H1 (cell line): ENCODE measurements around the gene DHX38. TPM values are rescaled to one million over a fixed set of nuclear protein-coding genes. Genes with fewer than 3 reads are reported as not detected.

Experiments used
- CTCF ChIA-PET: fragments of 300-600 bp; sonication (Branson Sonifier 250); formaldehyde crosslinking; loops from one replicate; lab custom pipeline; 2021; ENCODE audit not compliant: partially characterized antibody; lab: Charles Lee
- POLR2A ChIA-PET: fragments of 300-600 bp; sonication (Branson Sonifier 250); formaldehyde crosslinking; loops from one replicate; lab custom pipeline; 2021; ENCODE audit warnings: inconsistent platforms; ENCODE audit not compliant: partially characterized antibody; lab: Charles Lee
- DNase-seq, 2 experiments: peaks; one replicate each; pipeline versions ENCODE4 v3.0.0 to v3.0.0-alpha.2; 2010 to 2022; ENCODE audit warnings: low spot score in 2 of 2, low read depth in 1 of 2, mixed read lengths in 1 of 2
- FAIRE-seq: peaks from 2 replicates; lab custom pipeline; 2011; peaks lifted over from hg19 to GRCh38; lab: Jason Lieb, UNC
- H2AFZ ChIP-seq: 2 replicates; pipeline ENCODE4 v1.8.1; 2012; ENCODE audit warnings: low read length, inconsistent platforms
- H2AK5ac ChIP-seq: 2 replicates; pipeline ENCODE4 v1.6.1; 2013; ENCODE audit warnings: low read depth, low read length
- H2BK120ac ChIP-seq: replicated peaks from 2 replicates; pipeline ENCODE3; 2013; ENCODE audit warnings: low read depth, low read length, inconsistent platforms
- H2BK12ac ChIP-seq: 2 replicates; pipeline ENCODE4 v1.6.1; 2013; ENCODE audit warnings: low read depth, low read length
- H2BK15ac ChIP-seq: 2 replicates; pipeline ENCODE4 v1.6.1; 2013; ENCODE audit warnings: low read length
- H2BK20ac ChIP-seq: 2 replicates; pipeline ENCODE4 v1.6.1; 2013; ENCODE audit warnings: low read length
- H2BK5ac ChIP-seq: 2 replicates; pipeline ENCODE4 v1.6.1; 2013; ENCODE audit warnings: low read depth, low read length
- H3K14ac ChIP-seq: 2 replicates; pipeline ENCODE4 v1.6.1; 2013; ENCODE audit warnings: inconsistent platforms; ENCODE audit not compliant: insufficient read length
- H3K18ac ChIP-seq: 2 replicates; pipeline ENCODE4 v1.6.1; 2013; ENCODE audit warnings: low read length; ENCODE audit errors: extremely low read depth
- H3K23ac ChIP-seq: 2 replicates; pipeline ENCODE4 v1.6.1; 2013; ENCODE audit warnings: inconsistent platforms; ENCODE audit not compliant: insufficient read length
- H3K23me2 ChIP-seq: 2 replicates; pipeline ENCODE4 v1.6.1; 2013; ENCODE audit warnings: low read depth, low read length
- H3K27ac ChIP-seq: 2 replicates; pipeline ENCODE4 v1.6.1; 2011; ENCODE audit warnings: low read depth, low read length, inconsistent platforms
- H3K27me3 ChIP-seq, 4 experiments: replicated peaks in 1 of 4; 1 replicate in 1 of 4; 2 replicates in 3 of 4; pipeline versions ENCODE4 v1.6.1 to v1.8.1; 2011 to 2013; ENCODE audit warnings: low read length in 3 of 4, mild to moderate bottlenecking in 3 of 4, inconsistent platforms in 2 of 4, mixed read lengths in 2 of 4, moderate library complexity in 1 of 4; ENCODE audit not compliant: control insufficient read depth in 3 of 4, insufficient read depth in 3 of 4; ENCODE audit errors: extremely low read depth in 1 of 4
- H3K36me3 ChIP-seq, 4 experiments: 2 replicates each; pipeline versions ENCODE4 v1.6.1 to v1.8.1; 2011 to 2013; ENCODE audit warnings: mild to moderate bottlenecking in 4 of 4, low read length in 3 of 4, moderate library complexity in 2 of 4, control low read depth in 1 of 4, inconsistent platforms in 1 of 4; ENCODE audit not compliant: insufficient read depth in 4 of 4, control insufficient read depth in 2 of 4
- H3K4ac ChIP-seq: replicated peaks from 2 replicates; pipeline ENCODE3; 2013; ENCODE audit warnings: low read length, low read depth, mixed read lengths, inconsistent platforms; ENCODE audit not compliant: insufficient read length
- H3K4me1 ChIP-seq, 4 experiments: replicated peaks in 1 of 4; 1 replicate in 1 of 4; 2 replicates in 3 of 4; pipeline versions ENCODE4 v1.6.1 to v1.8.1; 2011 to 2013; ENCODE audit warnings: low read length in 3 of 4, inconsistent platforms in 2 of 4, mixed read lengths in 1 of 4; ENCODE audit not compliant: insufficient read depth in 4 of 4, control insufficient read depth in 3 of 4
- H3K4me2 ChIP-seq, 2 experiments: 2 replicates each; pipeline versions ENCODE4 v1.6.1 to v1.8.1; 2011 to 2013; ENCODE audit warnings: low read depth in 2 of 2, low read length in 2 of 2, control low read depth in 1 of 2, inconsistent platforms in 1 of 2, mild to moderate bottlenecking in 1 of 2; ENCODE audit not compliant: insufficient read depth in 1 of 2
- H3K4me3 ChIP-seq, 4 experiments: fragments of 200-600, 300-600 bp in 1 of 4; sonication (generic), shearing (Covaris generic), sonication (Bioruptor Twin) in 1 of 4; 2 replicates each; pipeline versions ENCODE4 v1.5.1 to v1.8.1; 2011 to 2016; ENCODE audit warnings: low read length in 4 of 4, low read depth in 3 of 4, control low read depth in 2 of 4, inconsistent platforms in 2 of 4, mild to moderate bottlenecking in 2 of 4, mixed read lengths in 1 of 4, moderate library complexity in 1 of 4; ENCODE audit not compliant: insufficient read depth in 2 of 4; ENCODE audit errors: extremely low read depth in 1 of 4
- H3K56ac ChIP-seq: replicated peaks from 2 replicates; pipeline ENCODE3; 2013; ENCODE audit warnings: low read depth, mild to moderate bottlenecking, mixed read lengths, low read length, inconsistent platforms; ENCODE audit not compliant: insufficient read length
- H3K79me1 ChIP-seq: 2 replicates; pipeline ENCODE4 v1.6.1; 2013; ENCODE audit warnings: low read depth, low read length, control low read depth
- H3K79me2 ChIP-seq, 2 experiments: 2 replicates each; pipeline versions ENCODE4 v1.6.1 to v1.8.1; 2012 to 2013; ENCODE audit warnings: low read length in 2 of 2, mild to moderate bottlenecking in 2 of 2, inconsistent platforms in 1 of 2; ENCODE audit not compliant: insufficient read depth in 2 of 2, control insufficient read depth in 1 of 2
- H3K9ac ChIP-seq, 4 experiments: replicated peaks in 1 of 4; 1 replicate in 1 of 4; 2 replicates in 3 of 4; pipeline versions ENCODE4 v1.6.1 to v1.8.1; 2011 to 2013; ENCODE audit warnings: low read depth in 3 of 4, low read length in 3 of 4, control low read depth in 2 of 4, mild to moderate bottlenecking in 2 of 4, moderate library complexity in 2 of 4, inconsistent platforms in 1 of 4; ENCODE audit errors: extremely low read depth in 1 of 4
- H3K9me3 ChIP-seq, 2 experiments: 2 replicates each; pipeline versions ENCODE4 v1.6.1 to v1.8.1; 2012 to 2013; ENCODE audit warnings: mild to moderate bottlenecking in 2 of 2, moderate library complexity in 2 of 2, control low read depth in 1 of 2, inconsistent platforms in 1 of 2, low read depth in 1 of 2, low read length in 1 of 2, mixed read lengths in 1 of 2; ENCODE audit not compliant: insufficient read depth in 2 of 2
- H4K20me1 ChIP-seq, 2 experiments: replicated peaks in 1 of 2; 2 replicates each; pipeline versions ENCODE3 to v1.8.1; 2011 to 2013; ENCODE audit warnings: inconsistent platforms in 2 of 2, low read length in 2 of 2, mild to moderate bottlenecking in 1 of 2; ENCODE audit not compliant: insufficient read depth in 2 of 2, control insufficient read depth in 1 of 2
- H4K5ac ChIP-seq: 2 replicates; pipeline ENCODE4 v1.6.1; 2013; ENCODE audit warnings: low read length, low read depth, mixed read lengths, inconsistent platforms; ENCODE audit not compliant: insufficient read length
- H4K8ac ChIP-seq: 2 replicates; pipeline ENCODE4 v1.8.0; 2013; ENCODE audit warnings: mild to moderate bottlenecking, moderate library complexity, low read length, inconsistent platforms; ENCODE audit not compliant: insufficient read depth; ENCODE audit errors: extremely low read depth
- H4K91ac ChIP-seq: replicated peaks from 2 replicates; pipeline ENCODE3; 2013; ENCODE audit warnings: low read length, mixed read lengths, inconsistent platforms; ENCODE audit not compliant: insufficient read length
- ASH2L ChIP-seq: fragments of 200-600, 300-600 bp; sonication (generic); IDR thresholded peaks from one replicate; pipeline ENCODE4 v1.7.1; 2017; ENCODE audit warnings: low read length
- BRCA1 ChIP-seq: IDR thresholded peaks from 2 replicates; pipeline ENCODE4 v1.6.1; 2012; ENCODE audit warnings: low read depth, low read length, improper control_type of control experiment
- GTF2F1 ChIP-seq: IDR thresholded peaks from 2 replicates; pipeline ENCODE4 v1.6.1; 2012; ENCODE audit warnings: low read depth, low read length, improper control_type of control experiment, borderline replicate concordance
- JUN ChIP-seq: IDR thresholded peaks from 2 replicates; pipeline ENCODE4 v1.6.1; 2011; ENCODE audit warnings: low read depth, mild to moderate bottlenecking, improper control_type of control experiment, low read length
- MAFK ChIP-seq: IDR thresholded peaks from 2 replicates; pipeline ENCODE4 v1.6.1; 2012; ENCODE audit warnings: low read depth, mild to moderate bottlenecking, improper control_type of control experiment, low read length
- POLR2A ChIP-seq, 2 experiments: IDR thresholded peaks; 1 replicate in 1 of 2; 2 replicates in 1 of 2; pipeline ENCODE4 v1.6.1; 2011; ENCODE audit warnings: low read depth in 2 of 2, low read length in 2 of 2, mild to moderate bottlenecking in 2 of 2; ENCODE audit errors: control extremely low read depth in 1 of 2
- RNF2 ChIP-seq: fragments of 200-900, 300-1000 bp; sonication (generic); IDR thresholded peaks from 2 replicates; pipeline ENCODE4 v1.7.1; 2016; ENCODE audit warnings: borderline replicate concordance, low read depth, mild to moderate bottlenecking, antibody characterized with exemption, low read length; ENCODE audit not compliant: poor library complexity, severe bottlenecking; ENCODE audit errors: missing control alignments
- SRF ChIP-seq: IDR thresholded peaks from 2 replicates; pipeline ENCODE4 v1.6.1; 2011; ENCODE audit warnings: mild to moderate bottlenecking, low read depth, low read length, moderate library complexity
- TAF1 ChIP-seq: IDR thresholded peaks from 2 replicates; pipeline ENCODE4 v1.6.1; 2011; ENCODE audit warnings: mild to moderate bottlenecking, low read depth, low read length
- TAF7 ChIP-seq: optimal IDR thresholded peaks from 2 replicates; pipeline ENCODE3; 2011; ENCODE audit warnings: low read depth, mild to moderate bottlenecking, inconsistent platforms, low read length, moderate library complexity, borderline replicate concordance
- TCF12 ChIP-seq: IDR thresholded peaks from 2 replicates; pipeline ENCODE4 v1.6.1; 2011; ENCODE audit warnings: low read depth, mild to moderate bottlenecking, low read length
- ZNF274 ChIP-seq: IDR thresholded peaks from 2 replicates; pipeline ENCODE4 v1.7.0; 2012; ENCODE audit warnings: low read length, borderline replicate concordance; ENCODE audit errors: extremely low read depth
- WGBS, 2 experiments: shearing (Covaris generic) in 1 of 2; methylation state at CpG; one replicate each; pipeline versions ENCODE4 v1.1.6 to v1.1.7; 2013 to 2015; ENCODE audit warnings: low lambda C conversion rate in 2 of 2, mixed read lengths in 2 of 2, inconsistent platforms in 1 of 2, low coverage in 1 of 2, missing lambda C conversion rate in 1 of 2; ENCODE audit not compliant: insufficient replicate concordance in 2 of 2, insufficient coverage in 1 of 2, insufficient read length in 1 of 2; ENCODE audit errors: extremely low coverage in 1 of 2, missing lambda C conversion rate in 1 of 2; 5-methylcytosine and 5-hydroxymethylcytosine counted together
- polyA plus RNA-seq, 7 experiments: library from polyadenylated mRNA; depleted of rRNA in 3 of 7; stranded (reverse) in 5 of 7; unstranded in 2 of 7; fragments of >200 nt in 5 of 7; fragments of 200-250 nt in 2 of 7; gene quantifications; 1 replicate in 5 of 7; 2 replicates in 1 of 7; 4 replicates in 1 of 7; pipeline versions ENCODE4 v1.2.1 to v1.2.3, GENCODE V29; 2011 to 2013; ENCODE audit warnings: missing spikeins in 2 of 7, mixed read lengths in 2 of 7
- total RNA-seq: library from RNA; stranded (reverse); fragmentation: NEBNext Ultra II Directional; extraction: Animal tissue kit (Norgen Biotek cat#: 25700); gene quantifications from 2 replicates; pipeline ENCODE4 v1.2.1, GENCODE V29; 2021
- TF ChIP-seq, protein P1 (sequence below): IDR thresholded peaks from 2 replicates; pipeline ENCODE4 v1.6.1; 2011; ENCODE audit warnings: low read depth, mild to moderate bottlenecking, low read length; ENCODE audit not compliant: insufficient read depth

DHX38 gene
- total and polyA plus RNA-seq, 2 of the 8 experiments (the other 6 are each of a cell fraction or from before 2014, with no cell fraction given) = 27.3 to 53.5 TPM

DNA sequence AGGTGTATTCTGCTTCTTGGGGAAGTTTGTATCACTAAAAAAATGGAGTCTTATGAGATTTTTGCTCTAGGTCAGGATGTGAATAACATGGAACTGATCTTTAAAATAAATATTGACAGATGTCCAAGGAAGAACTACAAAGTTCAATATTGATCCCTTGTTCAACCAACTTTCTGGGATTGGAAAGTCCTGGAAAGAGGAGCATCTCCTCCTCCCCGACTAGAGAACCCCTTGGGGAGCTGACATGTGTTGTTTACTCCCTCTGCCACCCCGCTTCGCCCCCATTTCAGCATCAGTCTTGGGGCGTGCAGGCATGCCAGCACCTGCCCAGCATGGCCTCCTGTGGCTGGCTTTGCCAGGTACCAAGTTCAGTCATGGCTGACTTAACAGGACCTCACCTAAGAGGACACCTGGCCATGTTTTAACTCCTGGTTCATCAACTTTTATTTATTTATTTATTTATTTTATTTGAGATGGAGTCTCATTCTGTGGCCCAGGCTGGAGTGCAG lies 44.5 kb downstream of the DHX38 start:
- H4K20me1 ChIP-seq = no peaks in the 10 kb centered on the region
- no peak overlapping the region for H2AK5ac ChIP-seq
- H3K9ac ChIP-seq = no peak overlapping the region
- H4K5ac ChIP-seq = no peak overlapping the region
- no peak overlapping the region for H3K56ac ChIP-seq
- H3K4me1 ChIP-seq = 0 out of 7 replicates have a peak, but pooled peaks cover 0 to 2% (median 0%) of the 10 kb centered on the region in 4 experiments
- no peak overlapping the region for H4K8ac ChIP-seq
- H3K36me3 ChIP-seq = no peaks in the 10 kb centered on the region
- H4K91ac ChIP-seq = no peak overlapping the region
- no peaks in the 10 kb centered on the region for H3K79me2 ChIP-seq
- H2BK15ac ChIP-seq = no peak overlapping the region
- no peak overlapping the region for H2BK20ac ChIP-seq
- H3K79me1 ChIP-seq = no peaks in the 10 kb centered on the region
- DNase-seq = no peak
- no peak overlapping the region for H3K27ac ChIP-seq
- no peak overlapping the region for H3K4ac ChIP-seq
- no peak overlapping the region for H3K4me2 ChIP-seq
- no peak overlapping the region for H2BK5ac ChIP-seq
- no peak overlapping the region for H3K4me3 ChIP-seq
- H3K23me2 ChIP-seq = no peaks in the 10 kb centered on the region
- POLR2A ChIA-PET = interaction anchor here (2.4 kb wide), 1 partner anchor 12 kb away, joined by 8 read pairs; no protein-coding TSS in a partner anchor
- H3K27me3 ChIP-seq = no peaks in the 10 kb centered on the region
- no peak for FAIRE-seq
- CTCF ChIA-PET = interaction anchor here (1.3 to 3.9 kb wide), 3 partner anchors 11 to 13 kb away, joined by 3 to 23 read pairs (median 15); no protein-coding TSS in a partner anchor
- H2BK120ac ChIP-seq = no peak overlapping the region
- no peak overlapping the region for H3K23ac ChIP-seq
- WGBS, 2 experiments = 91% methylated on average over 4 of the region's 4 CpGs; no CpG with 5 or more reads in 1 of the 2 experiments
- H3K9me3 ChIP-seq = no peaks in the 10 kb centered on the region
- no peak overlapping the region for H3K18ac ChIP-seq
- no peak overlapping the region for H2AFZ ChIP-seq
- no peak overlapping the region for H2BK12ac ChIP-seq
- H3K14ac ChIP-seq = no peak overlapping the region
- TF ChIP-seq TCF12 (no peak), MAFK (no peak), TAF7 (no peak), POLR2A (IDR thresholded peaks at IDR 0.05; ENCODE audit: control extremely low read depth in 1 of 2, low read depth in 2 of 2, low read length in 2 of 2) (no peak), ZNF274 (no peak), SRF (no peak), BRCA1 (no peak), RNF2 (no peak), GTF2F1 (no peak), JUN (no peak), TAF1 (no peak), ASH2L (no peak)
- TF ChIP-seq, protein P1, sequence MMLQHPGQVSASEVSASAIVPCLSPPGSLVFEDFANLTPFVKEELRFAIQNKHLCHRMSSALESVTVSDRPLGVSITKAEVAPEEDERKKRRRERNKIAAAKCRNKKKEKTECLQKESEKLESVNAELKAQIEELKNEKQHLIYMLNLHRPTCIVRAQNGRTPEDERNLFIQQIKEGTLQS = no peak
